DOHH2 (cell line): Measurements from ENCODE around the gene YPEL1.

Experiments used
- H3F3A ChIP-seq: fragments of 200-600 bp; sonication (generic), shearing (Covaris generic); 2 replicates; pipeline ENCODE4 v1.6.0; 2016; ENCODE audit warnings: antibody characterized with exemption, mild to moderate bottlenecking; ENCODE audit not compliant: control insufficient read depth, insufficient read depth
- H3K27ac ChIP-seq: fragments of 200-600 bp; sonication (generic); 2 replicates; pipeline ENCODE4 v1.5.1; 2014; ENCODE audit warnings: low read depth, mild to moderate bottlenecking, low read length, moderate library complexity
- H3K27me3 ChIP-seq: fragments of 200-600 bp; sonication (generic); 2 replicates; pipeline ENCODE4 v1.6.1; 2014; ENCODE audit warnings: mild to moderate bottlenecking, low read length, mixed read lengths; ENCODE audit not compliant: control insufficient read depth
- H3K36me3 ChIP-seq: fragments of 200-600 bp; sonication (generic); 2 replicates; pipeline ENCODE4 v1.6.1; 2014; ENCODE audit warnings: mild to moderate bottlenecking, low read length, moderate library complexity, mixed read lengths; ENCODE audit not compliant: control insufficient read depth
- H3K4me1 ChIP-seq: fragments of 200-600 bp; sonication (generic); 2 replicates; pipeline ENCODE4 v1.6.1; 2014; ENCODE audit warnings: mild to moderate bottlenecking, low read length, mixed read lengths; ENCODE audit not compliant: control insufficient read depth
- H3K4me2 ChIP-seq: fragments of 200-600 bp; sonication (generic); 2 replicates; pipeline ENCODE4 v1.6.0; 2014; ENCODE audit warnings: mild to moderate bottlenecking, low read length, moderate library complexity
- H3K4me3 ChIP-seq: fragments of 200-600 bp; sonication (generic); 2 replicates; pipeline ENCODE4 v1.5.1; 2014; ENCODE audit warnings: mild to moderate bottlenecking, low read length, mixed read lengths
- H3K79me2 ChIP-seq: fragments of 200-600 bp; sonication (generic); 2 replicates; pipeline ENCODE4 v1.6.1; 2014; ENCODE audit warnings: mild to moderate bottlenecking, low read length, mixed read lengths; ENCODE audit not compliant: control insufficient read depth
- H3K9me2 ChIP-seq: fragments of 200-600 bp; sonication (generic); replicated peaks from 2 replicates; pipeline ENCODE4 v1.6.1; 2014; ENCODE audit warnings: mild to moderate bottlenecking, low read length, mixed read lengths; ENCODE audit not compliant: control insufficient read depth
- H3K9me3 ChIP-seq: fragments of 200-600 bp; sonication (generic); 2 replicates; pipeline ENCODE4 v1.6.1; 2014; ENCODE audit warnings: antibody characterized with exemption, low read length, mixed read lengths; ENCODE audit not compliant: control insufficient read depth, insufficient read depth
- H4K20me1 ChIP-seq: fragments of 200-600 bp; sonication (generic); 2 replicates; pipeline ENCODE4 v1.6.0; 2014; ENCODE audit warnings: low read depth, mild to moderate bottlenecking, antibody characterized with exemption, low read length, moderate library complexity; ENCODE audit not compliant: control insufficient read depth, insufficient read depth
- EZH2phosphoT487 ChIP-seq: fragments of 200-600 bp; sonication (generic); IDR thresholded peaks from 2 replicates; pipeline ENCODE4 v1.6.1; 2017; ENCODE audit warnings: borderline replicate concordance, mild to moderate bottlenecking, antibody characterized with exemption, low read length, moderate library complexity, mixed read lengths
- TF ChIP-seq, protein P1 (sequence below): fragments of 200-600 bp; sonication (generic); IDR thresholded peaks from one replicate; pipeline ENCODE4 v1.5.1; 2014; ENCODE audit warnings: antibody characterized with exemption, mild to moderate bottlenecking, low read depth, low read length; ENCODE audit not compliant: poor library complexity, severe bottlenecking

The YPEL1 gene

DNA sequence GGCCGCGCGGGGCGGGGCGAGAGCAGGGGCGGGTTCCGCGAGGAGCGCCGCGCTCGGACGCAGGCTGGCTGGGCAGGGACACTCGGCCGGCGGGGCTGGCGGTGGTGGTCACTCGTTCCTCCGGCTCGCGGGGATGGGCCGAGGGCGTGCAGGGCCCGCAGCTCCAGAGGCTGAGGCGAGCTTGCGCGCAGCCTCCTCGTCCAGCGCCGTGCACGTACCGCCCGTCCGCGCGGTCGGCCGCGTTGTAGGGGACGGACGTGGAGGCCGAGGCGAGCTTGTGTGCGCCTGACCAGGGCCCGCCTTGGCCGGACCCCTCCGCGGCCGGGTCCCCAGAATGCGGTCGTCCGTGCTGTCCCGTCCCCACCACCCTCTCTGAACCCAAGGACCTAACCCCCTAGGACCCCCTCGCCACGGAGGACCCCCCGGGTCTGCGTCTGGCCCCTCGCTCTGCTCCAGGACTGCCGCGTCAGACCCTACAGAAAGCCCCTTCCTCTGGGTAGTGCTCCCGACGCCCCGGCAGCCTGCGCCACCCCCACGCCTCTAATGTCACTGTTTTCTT is 569 bp upstream of the YPEL1 start:
- no peaks in the 10 kb centered on the region for H4K20me1 ChIP-seq
- no peak overlapping the region for H3K4me3 ChIP-seq
- peaks cover 10% of the 10 kb centered on the region for H3K4me1 ChIP-seq
- H3K36me3 ChIP-seq: no peaks in the 10 kb centered on the region
- peaks cover 4% of the 10 kb centered on the region; the same call in 1 of the 2 replicates for H3K79me2 ChIP-seq
- peak overlapping the region; percentile 22; the same call in 1 of the 2 replicates for H3K4me2 ChIP-seq
- H3K27me3 ChIP-seq: peaks cover 2% of the 10 kb centered on the region; the same call in 1 of the 2 replicates
- H3F3A ChIP-seq: peaks cover 7% of the 10 kb centered on the region; the same call in 1 of the 2 replicates
- no peaks in the 10 kb centered on the region for H3K9me3 ChIP-seq
- H3K27ac ChIP-seq: no peak overlapping the region
- no peak for TF ChIP-seq EZH2phosphoT487
- TF ChIP-seq, protein P1, sequence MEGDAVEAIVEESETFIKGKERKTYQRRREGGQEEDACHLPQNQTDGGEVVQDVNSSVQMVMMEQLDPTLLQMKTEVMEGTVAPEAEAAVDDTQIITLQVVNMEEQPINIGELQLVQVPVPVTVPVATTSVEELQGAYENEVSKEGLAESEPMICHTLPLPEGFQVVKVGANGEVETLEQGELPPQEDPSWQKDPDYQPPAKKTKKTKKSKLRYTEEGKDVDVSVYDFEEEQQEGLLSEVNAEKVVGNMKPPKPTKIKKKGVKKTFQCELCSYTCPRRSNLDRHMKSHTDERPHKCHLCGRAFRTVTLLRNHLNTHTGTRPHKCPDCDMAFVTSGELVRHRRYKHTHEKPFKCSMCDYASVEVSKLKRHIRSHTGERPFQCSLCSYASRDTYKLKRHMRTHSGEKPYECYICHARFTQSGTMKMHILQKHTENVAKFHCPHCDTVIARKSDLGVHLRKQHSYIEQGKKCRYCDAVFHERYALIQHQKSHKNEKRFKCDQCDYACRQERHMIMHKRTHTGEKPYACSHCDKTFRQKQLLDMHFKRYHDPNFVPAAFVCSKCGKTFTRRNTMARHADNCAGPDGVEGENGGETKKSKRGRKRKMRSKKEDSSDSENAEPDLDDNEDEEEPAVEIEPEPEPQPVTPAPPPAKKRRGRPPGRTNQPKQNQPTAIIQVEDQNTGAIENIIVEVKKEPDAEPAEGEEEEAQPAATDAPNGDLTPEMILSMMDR: no peak
- H3K9me2 ChIP-seq: no peaks in the 10 kb centered on the region

- peak overlapping the region; percentile 69 for H3K4me3 ChIP-seq
- H3K27ac ChIP-seq: peak overlapping the region; percentile 45
- H3K4me1 ChIP-seq: peaks cover 10% of the 10 kb centered on the region
- H3K9me3 ChIP-seq: no peaks in the 10 kb centered on the region
- peaks cover 7% of the 10 kb centered on the region; the same call in 1 of the 2 replicates for H3F3A ChIP-seq
- H3K79me2 ChIP-seq: peaks cover 4% of the 10 kb centered on the region; the same call in 1 of the 2 replicates
- H3K27me3 ChIP-seq: no peaks in the 10 kb centered on the region
- H3K9me2 ChIP-seq: no peaks in the 10 kb centered on the region
- TF ChIP-seq, protein P1: no peak
- TF ChIP-seq EZH2phosphoT487: no peak
- H4K20me1 ChIP-seq: 0 out of 2 replicates have a peak, but pooled peaks cover 3% of the 10 kb centered on the region
- peak overlapping the region; percentile 60 for H3K4me2 ChIP-seq
- no peaks in the 10 kb centered on the region for H3K36me3 ChIP-seq
Measured at GRCh38 chr22:21734540-21735199, 924 bp downstream of the YPEL1 start.

GRCh38 chr22:21731503-21731902 is 4.1 kb downstream of the YPEL1 start:
- no peaks in the 10 kb centered on the region for H3K9me2 ChIP-seq
- no peak overlapping the region for H3K27ac ChIP-seq
- no peaks in the 10 kb centered on the region for H3K9me3 ChIP-seq
- no peak overlapping the region for H3K4me3 ChIP-seq
- TF ChIP-seq, protein P1: no peak
- TF ChIP-seq EZH2phosphoT487: no peak
- no peaks in the 10 kb centered on the region for H3K36me3 ChIP-seq
- no peaks in the 10 kb centered on the region for H3F3A ChIP-seq
- peaks cover 17% of the 10 kb centered on the region for H3K4me1 ChIP-seq
- peaks cover 3% of the 10 kb centered on the region; the same call in 1 of the 2 replicates for H4K20me1 ChIP-seq
- no peak overlapping the region for H3K4me2 ChIP-seq
- no peaks in the 10 kb centered on the region for H3K27me3 ChIP-seq
- peaks cover 4% of the 10 kb centered on the region; the same call in 1 of the 2 replicates for H3K79me2 ChIP-seq
